ENCODE results near the gene ADCK2.

DNA sequence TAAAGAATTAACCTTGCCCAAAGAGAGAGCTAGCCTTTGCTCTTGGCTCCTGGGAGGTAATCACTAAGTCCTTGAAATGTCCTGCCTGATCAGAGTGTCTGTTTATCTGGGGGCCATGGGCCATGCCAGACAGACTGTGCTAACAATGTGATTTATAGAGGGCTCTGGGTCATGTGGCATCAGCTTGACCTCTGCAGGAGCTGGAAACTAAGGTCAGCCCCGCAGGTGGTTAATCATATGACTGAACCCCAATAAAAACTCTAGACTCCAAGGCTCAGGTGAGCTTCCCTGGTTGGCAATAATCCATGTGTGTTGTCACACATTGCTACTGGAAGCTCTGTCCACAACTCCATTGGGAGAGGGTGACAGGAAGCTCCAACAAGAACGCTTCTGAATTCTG is 71.3 kb downstream of the ADCK2 start:
- TF ChIP-seq, protein P1, sequence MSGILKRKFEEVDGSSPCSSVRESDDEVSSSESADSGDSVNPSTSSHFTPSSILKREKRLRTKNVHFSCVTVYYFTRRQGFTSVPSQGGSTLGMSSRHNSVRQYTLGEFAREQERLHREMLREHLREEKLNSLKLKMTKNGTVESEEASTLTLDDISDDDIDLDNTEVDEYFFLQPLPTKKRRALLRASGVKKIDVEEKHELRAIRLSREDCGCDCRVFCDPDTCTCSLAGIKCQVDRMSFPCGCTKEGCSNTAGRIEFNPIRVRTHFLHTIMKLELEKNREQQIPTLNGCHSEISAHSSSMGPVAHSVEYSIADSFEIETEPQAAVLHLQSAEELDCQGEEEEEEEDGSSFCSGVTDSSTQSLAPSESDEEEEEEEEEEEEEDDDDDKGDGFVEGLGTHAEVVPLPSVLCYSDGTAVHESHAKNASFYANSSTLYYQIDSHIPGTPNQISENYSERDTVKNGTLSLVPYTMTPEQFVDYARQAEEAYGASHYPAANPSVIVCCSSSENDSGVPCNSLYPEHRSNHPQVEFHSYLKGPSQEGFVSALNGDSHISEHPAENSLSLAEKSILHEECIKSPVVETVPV (CRISPR knock-in tag; IDR thresholded peaks at IDR 0.05), result no peak
- no peak for TF ChIP-seq ZFP30 (CRISPR knock-in tag; IDR thresholded peaks at IDR 0.05)
- TF ChIP-seq ZNF565 (CRISPR knock-in tag; conservative IDR thresholded peaks at IDR 0.05; ENCODE audit: low read depth), result no peak
- TF ChIP-seq ZNF8 (CRISPR knock-in tag; IDR thresholded peaks at IDR 0.05), result no peak
- TF ChIP-seq TOX (CRISPR knock-in tag; IDR thresholded peaks at IDR 0.05; ENCODE audit: borderline replicate concordance), result no peak
- TF ChIP-seq, protein P2, sequence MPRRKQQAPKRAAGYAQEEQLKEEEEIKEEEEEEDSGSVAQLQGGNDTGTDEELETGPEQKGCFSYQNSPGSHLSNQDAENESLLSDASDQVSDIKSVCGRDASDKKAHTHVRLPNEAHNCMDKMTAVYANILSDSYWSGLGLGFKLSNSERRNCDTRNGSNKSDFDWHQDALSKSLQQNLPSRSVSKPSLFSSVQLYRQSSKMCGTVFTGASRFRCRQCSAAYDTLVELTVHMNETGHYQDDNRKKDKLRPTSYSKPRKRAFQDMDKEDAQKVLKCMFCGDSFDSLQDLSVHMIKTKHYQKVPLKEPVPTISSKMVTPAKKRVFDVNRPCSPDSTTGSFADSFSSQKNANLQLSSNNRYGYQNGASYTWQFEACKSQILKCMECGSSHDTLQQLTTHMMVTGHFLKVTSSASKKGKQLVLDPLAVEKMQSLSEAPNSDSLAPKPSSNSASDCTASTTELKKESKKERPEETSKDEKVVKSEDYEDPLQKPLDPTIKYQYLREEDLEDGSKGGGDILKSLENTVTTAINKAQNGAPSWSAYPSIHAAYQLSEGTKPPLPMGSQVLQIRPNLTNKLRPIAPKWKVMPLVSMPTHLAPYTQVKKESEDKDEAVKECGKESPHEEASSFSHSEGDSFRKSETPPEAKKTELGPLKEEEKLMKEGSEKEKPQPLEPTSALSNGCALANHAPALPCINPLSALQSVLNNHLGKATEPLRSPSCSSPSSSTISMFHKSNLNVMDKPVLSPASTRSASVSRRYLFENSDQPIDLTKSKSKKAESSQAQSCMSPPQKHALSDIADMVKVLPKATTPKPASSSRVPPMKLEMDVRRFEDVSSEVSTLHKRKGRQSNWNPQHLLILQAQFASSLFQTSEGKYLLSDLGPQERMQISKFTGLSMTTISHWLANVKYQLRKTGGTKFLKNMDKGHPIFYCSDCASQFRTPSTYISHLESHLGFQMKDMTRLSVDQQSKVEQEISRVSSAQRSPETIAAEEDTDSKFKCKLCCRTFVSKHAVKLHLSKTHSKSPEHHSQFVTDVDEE (CRISPR knock-in tag; IDR thresholded peaks at IDR 0.05), result no peak
- TF ChIP-seq, protein P3, sequence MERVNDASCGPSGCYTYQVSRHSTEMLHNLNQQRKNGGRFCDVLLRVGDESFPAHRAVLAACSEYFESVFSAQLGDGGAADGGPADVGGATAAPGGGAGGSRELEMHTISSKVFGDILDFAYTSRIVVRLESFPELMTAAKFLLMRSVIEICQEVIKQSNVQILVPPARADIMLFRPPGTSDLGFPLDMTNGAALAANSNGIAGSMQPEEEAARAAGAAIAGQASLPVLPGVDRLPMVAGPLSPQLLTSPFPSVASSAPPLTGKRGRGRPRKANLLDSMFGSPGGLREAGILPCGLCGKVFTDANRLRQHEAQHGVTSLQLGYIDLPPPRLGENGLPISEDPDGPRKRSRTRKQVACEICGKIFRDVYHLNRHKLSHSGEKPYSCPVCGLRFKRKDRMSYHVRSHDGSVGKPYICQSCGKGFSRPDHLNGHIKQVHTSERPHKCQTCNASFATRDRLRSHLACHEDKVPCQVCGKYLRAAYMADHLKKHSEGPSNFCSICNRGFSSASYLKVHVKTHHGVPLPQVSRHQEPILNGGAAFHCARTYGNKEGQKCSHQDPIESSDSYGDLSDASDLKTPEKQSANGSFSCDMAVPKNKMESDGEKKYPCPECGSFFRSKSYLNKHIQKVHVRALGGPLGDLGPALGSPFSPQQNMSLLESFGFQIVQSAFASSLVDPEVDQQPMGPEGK (CRISPR knock-in tag; IDR thresholded peaks at IDR 0.05; ENCODE audit: borderline replicate concordance), result no peak
- no peak for TF ChIP-seq ZC3H10 (CRISPR knock-in tag; IDR thresholded peaks at IDR 0.05)
- no peak for TF ChIP-seq RARB (CRISPR knock-in tag; IDR thresholded peaks at IDR 0.05)
- no peak for TF ChIP-seq GLIS3 (CRISPR knock-in tag; IDR thresholded peaks at IDR 0.05)
- no peak for TF ChIP-seq BACH2 (CRISPR knock-in tag; IDR thresholded peaks at IDR 0.05; ENCODE audit: borderline replicate concordance)
- no peak for TF ChIP-seq ZNF70 (CRISPR knock-in tag; IDR thresholded peaks at IDR 0.05)
- TF ChIP-seq PPARA (CRISPR knock-in tag; IDR thresholded peaks at IDR 0.05; ENCODE audit: borderline replicate concordance), result no peak
